ENCODE data around the gene NCCRP1. TPM values are rescaled to one million over a fixed set of nuclear protein-coding genes. Genes with fewer than 3 reads are reported as not detected.
A peak's percentile ranks its signal among the peaks of the same experiment; 100 is the strongest.

NCCRP1 gene
- total and polyA plus RNA-seq, 5 donors, result not detected

DNA sequence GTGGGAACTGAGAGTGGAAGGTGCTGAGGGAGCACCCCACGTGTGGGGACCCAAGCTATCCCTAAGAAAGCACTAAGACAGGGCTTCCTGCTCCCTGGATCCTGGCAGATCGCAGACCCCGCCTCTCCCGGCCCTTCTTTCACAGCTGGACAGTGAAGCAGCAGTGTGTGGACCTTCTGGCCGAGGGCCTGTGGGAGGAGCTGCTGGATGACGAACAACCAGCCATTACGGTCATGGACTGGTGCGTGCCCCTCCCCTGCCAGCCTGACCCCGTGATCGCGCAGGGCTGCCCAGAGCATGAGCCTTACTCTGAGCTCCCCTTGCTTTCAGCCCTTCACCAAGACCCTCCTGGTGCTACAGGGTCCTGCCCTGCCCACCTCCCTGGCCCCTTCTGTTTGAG is 2.3 kb downstream of the NCCRP1 start:
- no peak overlapping the region for H3K4me3 ChIP-seq (ENCODE audit: low read length)
- H3K27ac ChIP-seq (ENCODE audit: low read length), result no peak overlapping the region
- DNase-seq (peak; percentile 68 to 84 (median 77)), ATAC-seq (peak; percentile 66 to 75)
- intact Hi-C loops (cut with DNase I), result loop anchor here in 1 of 4 donors (10.0 kb wide), 1 partner anchor 126 kb away; the partner anchor contains the start of gene LRFN1
- H3K9me3 ChIP-seq (ENCODE audit: control insufficient read depth, low read length), result no peaks in the 10 kb centered on the region
- no peaks in the 10 kb centered on the region for H3K27me3 ChIP-seq (ENCODE audit: control insufficient read depth, insufficient read depth)
- H3K4me1 ChIP-seq (ENCODE audit: control insufficient read depth, insufficient read depth, low read length), result no peaks in the 10 kb centered on the region
- 20% methylated on average over 11 of the region's 11 CpGs for WGBS

DNA sequence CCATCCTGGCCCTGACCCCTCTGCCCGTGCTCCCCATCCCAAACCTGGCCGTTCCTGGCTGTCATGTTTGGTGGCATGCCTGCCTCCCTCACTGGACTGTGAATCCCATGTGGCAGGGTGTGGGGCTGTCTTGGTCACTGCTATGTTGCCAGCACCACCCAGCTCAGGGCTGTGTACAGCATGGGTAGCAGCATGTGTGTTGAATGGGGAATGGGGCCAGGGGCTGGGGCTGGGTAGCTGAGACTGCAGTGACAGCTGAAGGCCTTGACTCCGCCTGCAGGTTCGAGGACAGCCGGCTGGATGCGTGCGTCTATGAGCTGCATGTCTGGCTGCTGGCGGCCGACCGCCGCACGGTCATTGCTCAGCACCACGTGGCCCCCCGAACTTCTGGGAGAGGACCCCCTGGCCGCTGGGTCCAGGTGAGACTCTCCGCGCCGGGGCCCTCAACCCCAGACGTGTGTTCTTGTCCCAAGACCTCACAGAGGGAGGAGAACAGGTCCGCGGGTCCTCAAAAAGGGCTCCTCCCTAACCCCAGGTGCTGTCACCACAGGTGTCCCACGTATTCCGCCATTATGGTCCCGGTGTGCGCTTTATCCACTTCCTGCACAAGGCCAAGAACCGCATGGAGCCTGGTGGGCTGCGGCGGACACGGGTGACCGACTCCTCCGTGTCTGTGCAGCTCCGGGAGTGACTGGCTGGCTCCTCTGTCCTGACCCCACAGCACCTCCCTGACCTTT is 3.5 kb downstream of the NCCRP1 start:
- H3K27me3 ChIP-seq (ENCODE audit: control insufficient read depth, insufficient read depth), result no peaks in the 10 kb centered on the region
- DNase-seq (peak in 1 of 3 donors; percentile 48), ATAC-seq (no peak)
- intact Hi-C loops (cut with DNase I), result no loop called here
- no peak overlapping the region for H3K4me3 ChIP-seq (ENCODE audit: low read length)
- no peaks in the 10 kb centered on the region for H3K4me1 ChIP-seq (ENCODE audit: control insufficient read depth, insufficient read depth, low read length)
- no peak overlapping the region for H3K27ac ChIP-seq (ENCODE audit: low read length)
- H3K9me3 ChIP-seq (ENCODE audit: control insufficient read depth, low read length), result no peaks in the 10 kb centered on the region
- WGBS, result 83% methylated on average over 32 of the region's 32 CpGs

DNA sequence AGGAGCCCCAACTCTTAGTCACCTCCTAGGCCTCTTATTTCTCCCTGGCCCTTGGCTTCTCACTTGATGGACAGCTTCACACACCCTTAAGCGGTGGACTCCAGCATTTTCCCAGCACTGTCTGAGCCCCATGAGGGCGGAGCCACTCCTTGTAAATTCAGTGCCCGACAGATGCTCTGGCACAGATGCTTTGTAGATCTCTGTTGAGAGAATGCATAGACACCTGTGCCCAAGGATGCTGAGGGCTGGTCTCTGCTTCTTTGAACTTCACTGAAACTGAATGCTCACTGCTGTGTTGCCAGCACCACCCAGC is 4.0 kb downstream of the NCCRP1 start:
- H3K4me1 ChIP-seq (ENCODE audit: control insufficient read depth, insufficient read depth, low read length), result no peaks in the 10 kb centered on the region
- H3K27me3 ChIP-seq (ENCODE audit: control insufficient read depth, insufficient read depth), result no peaks in the 10 kb centered on the region
- H3K27ac ChIP-seq (ENCODE audit: low read length), result no peak overlapping the region
- H3K4me3 ChIP-seq (ENCODE audit: low read length), result no peak overlapping the region
- H3K9me3 ChIP-seq (ENCODE audit: control insufficient read depth, low read length), result no peaks in the 10 kb centered on the region
- peak in 1 of 3 donors; percentile 6 for DNase-seq
- WGBS, result 87% methylated on average over 3 of the region's 3 CpGs
- intact Hi-C loops (cut with DNase I), result no loop called here
- ATAC-seq, result no peak

DNA sequence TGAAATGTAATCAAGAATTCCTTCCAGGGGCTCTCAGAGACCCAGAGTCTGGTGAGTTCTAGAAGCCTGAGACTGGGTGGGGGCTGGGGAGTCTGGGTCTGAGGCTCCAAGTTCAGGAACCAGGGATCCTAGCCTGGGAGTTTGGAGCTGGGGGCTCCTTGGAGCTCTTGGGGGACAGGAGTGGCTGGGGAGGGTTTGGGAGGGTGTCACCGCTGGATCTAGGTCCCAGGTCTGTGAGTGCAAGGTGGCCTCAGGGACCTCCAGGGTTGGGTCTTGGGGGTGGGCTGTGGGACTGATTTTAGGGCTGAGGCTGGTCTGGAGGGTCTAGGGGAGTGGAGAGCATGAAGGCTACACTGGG is 6.2 kb downstream of the NCCRP1 start:
- intact Hi-C loops (cut with DNase I), result no loop called here
- Histone ChIP-seq H3K4me1 (ENCODE audit: control insufficient read depth, insufficient read depth, low read length) (no peaks in the 10 kb centered on the region), H3K9me3 (ENCODE audit: control insufficient read depth, low read length) (no peaks in the 10 kb centered on the region), H3K27me3 (ENCODE audit: control insufficient read depth, insufficient read depth) (no peaks in the 10 kb centered on the region), H3K4me3 (ENCODE audit: low read length) (no peak overlapping the region), H3K27ac (ENCODE audit: low read length) (no peak overlapping the region)
- no peak for ATAC-seq
- DNase-seq, result no peak
- 95% methylated on average over 1 of the region's 1 CpG for WGBS

DNA sequence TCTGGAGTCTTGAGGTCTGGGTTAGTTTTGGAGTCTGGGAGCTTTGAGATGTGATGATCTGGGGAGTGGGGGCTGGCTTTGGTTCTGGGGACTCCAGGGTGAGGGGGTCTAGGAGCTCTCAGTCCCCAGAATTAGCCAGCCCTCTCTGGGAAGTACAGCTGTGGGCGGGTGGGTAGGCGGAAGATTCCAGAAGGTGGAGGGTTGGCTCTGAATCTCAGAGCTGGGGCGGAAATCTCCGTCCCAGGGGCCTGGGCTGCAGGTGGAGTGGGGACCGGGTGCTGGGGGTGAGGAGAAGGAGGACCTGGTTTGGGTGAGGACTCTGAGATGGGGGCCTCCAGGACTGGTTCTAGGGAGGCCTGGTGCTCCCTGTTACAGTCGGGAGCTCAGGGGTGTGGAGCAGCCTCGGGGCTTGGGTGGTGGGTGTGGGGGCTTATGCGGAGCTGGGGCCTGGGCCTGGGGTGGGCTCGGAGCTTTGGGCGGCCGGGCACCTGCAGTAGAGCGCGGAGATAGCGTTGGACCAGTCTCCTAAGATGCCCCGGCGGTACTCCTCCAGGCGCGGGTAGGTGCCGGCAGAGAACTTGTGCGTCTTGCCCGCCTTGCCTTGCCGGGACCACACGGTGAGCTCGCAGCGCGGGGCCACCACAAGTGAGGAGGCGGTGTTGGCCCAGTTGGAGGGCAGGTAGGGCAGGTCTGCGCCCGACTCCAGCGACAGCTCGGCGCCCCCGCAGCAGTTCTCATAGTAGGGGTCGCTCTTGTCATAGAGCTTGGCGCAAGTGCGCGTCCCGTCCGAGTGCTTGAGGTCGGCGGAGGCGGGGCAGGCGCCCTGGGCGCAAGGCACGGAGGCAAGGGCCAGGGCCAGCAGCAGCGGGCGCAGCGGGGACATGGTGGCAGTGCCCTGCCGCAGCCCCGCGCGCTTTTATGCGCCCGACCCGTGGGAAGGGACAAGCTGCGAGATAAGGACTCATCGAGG is 6.9 kb downstream of the NCCRP1 start, which contains the start of gene SYCN:
TSS of gene SYCN (minus strand) at position 892 of the 970 bp plus-strand sequence. CDS start at position 883, 9 bp downstream.
- Histone ChIP-seq H3K4me3 (ENCODE audit: low read length) (no peak within 1 kb of the TSS), H3K27ac (ENCODE audit: low read length) (no peak within 1 kb of the TSS), H3K27me3 (ENCODE audit: control insufficient read depth, insufficient read depth) (no peaks in the 10 kb centered on the region), H3K9me3 (ENCODE audit: control insufficient read depth, low read length) (no peaks in the 10 kb centered on the region), H3K4me1 (ENCODE audit: control insufficient read depth, insufficient read depth, low read length) (no peaks in the 10 kb centered on the region)
- intact Hi-C loops (cut with DNase I), result no loop called here
- ATAC-seq (peak in 1 of 2 donors; percentile 15), DNase-seq (no peak)
- WGBS, result 21% methylated on average over 57 of the region's 57 CpGs

DNA sequence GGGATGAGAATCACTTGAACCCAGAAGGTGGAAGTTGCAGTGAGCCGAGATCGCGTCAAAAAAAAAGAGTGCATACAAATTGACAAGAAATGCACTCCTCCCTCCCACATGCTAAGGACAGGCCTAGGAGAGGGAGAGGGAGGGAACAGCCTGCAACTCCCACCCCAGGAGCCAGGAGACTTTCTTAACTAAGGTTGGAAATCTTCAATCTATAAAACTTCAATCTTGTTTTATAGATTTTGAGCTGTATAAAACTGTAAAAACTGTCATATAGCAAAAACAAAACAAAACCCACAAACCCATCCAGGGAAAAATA is 8.6 kb downstream of the NCCRP1 start:
- intact Hi-C loops (cut with DNase I), result no loop called here
- Histone ChIP-seq H3K9me3 (ENCODE audit: control insufficient read depth, low read length) (no peaks in the 10 kb centered on the region), H3K27ac (ENCODE audit: low read length) (no peak overlapping the region), H3K27me3 (ENCODE audit: control insufficient read depth, insufficient read depth) (no peaks in the 10 kb centered on the region), H3K4me1 (ENCODE audit: control insufficient read depth, insufficient read depth, low read length) (no peaks in the 10 kb centered on the region), H3K4me3 (ENCODE audit: low read length) (no peak overlapping the region)
- WGBS, result 73% methylated on average over 3 of the region's 3 CpGs
- DNase-seq (no peak), ATAC-seq (no peak)

DNA sequence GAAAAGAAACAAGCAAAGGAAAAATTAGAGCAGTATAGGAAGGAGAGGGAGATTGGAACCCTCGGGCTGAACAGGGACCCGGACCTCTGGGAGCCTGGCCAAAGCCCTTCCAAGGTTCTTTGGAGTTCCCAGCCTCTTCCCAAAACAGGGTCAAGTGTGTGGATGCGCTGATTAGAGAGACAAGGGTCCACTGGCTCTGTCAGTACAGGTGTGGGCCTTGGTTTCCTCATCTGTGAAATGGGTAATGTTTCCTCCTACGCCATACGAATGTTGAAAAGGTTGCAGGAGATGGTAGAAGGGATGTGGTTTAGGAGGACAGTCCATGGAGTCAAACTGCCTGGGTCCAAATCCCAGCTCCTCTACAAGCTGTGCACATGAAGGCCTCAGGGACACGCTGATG is 9.4 kb downstream of the NCCRP1 start:
- Histone ChIP-seq H3K27me3 (ENCODE audit: control insufficient read depth, insufficient read depth) (no peaks in the 10 kb centered on the region), H3K27ac (ENCODE audit: low read length) (no peak overlapping the region)

DNA sequence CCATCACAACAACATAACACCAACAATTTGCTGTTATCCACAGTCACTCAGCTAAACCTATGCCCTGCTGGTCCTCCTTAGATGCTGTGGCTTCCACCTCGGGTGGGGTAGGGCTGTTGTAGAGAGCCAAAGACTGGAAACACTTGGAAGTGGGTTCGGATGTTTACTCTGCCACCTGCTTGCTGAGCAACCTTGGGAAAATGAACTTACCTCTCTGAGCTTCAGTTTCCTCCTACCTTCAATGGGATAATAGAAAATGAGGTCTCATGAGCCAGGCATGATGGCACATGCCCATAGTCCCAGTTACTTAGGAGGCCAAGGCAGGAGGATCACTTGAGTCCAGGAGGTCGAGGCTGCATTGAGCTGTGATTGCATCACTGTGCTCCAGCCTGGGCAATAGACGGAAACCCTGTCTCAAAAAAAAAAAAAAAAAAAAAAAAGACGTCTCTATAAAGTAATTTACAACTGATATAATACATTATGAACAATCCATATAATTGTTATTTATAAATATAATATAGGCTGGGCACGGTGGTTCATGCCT is 10.6 kb downstream of the NCCRP1 start:
- H3K4me3 ChIP-seq (ENCODE audit: low read length), result no peak overlapping the region
- intact Hi-C loops (cut with DNase I), result no loop called here
- no peak for ATAC-seq
- H3K27me3 ChIP-seq (ENCODE audit: control insufficient read depth, insufficient read depth), result no peaks in the 10 kb centered on the region
- H3K9me3 ChIP-seq (ENCODE audit: control insufficient read depth, low read length), result no peaks in the 10 kb centered on the region
- DNase-seq, result no peak
- WGBS, result 71% methylated on average over 6 of the region's 6 CpGs
- H3K27ac ChIP-seq (ENCODE audit: low read length), result no peak overlapping the region
- no peaks in the 10 kb centered on the region for H3K4me1 ChIP-seq (ENCODE audit: control insufficient read depth, insufficient read depth, low read length)

More for the DNA sequence above, 9.4 kb downstream of the NCCRP1 start:
- no peak for ATAC-seq
- 87% methylated on average over 6 of the region's 6 CpGs for WGBS
- Histone ChIP-seq H3K4me1 (ENCODE audit: control insufficient read depth, insufficient read depth, low read length) (no peaks in the 10 kb centered on the region), H3K4me3 (ENCODE audit: low read length) (no peak overlapping the region), H3K9me3 (ENCODE audit: control insufficient read depth, low read length) (no peaks in the 10 kb centered on the region)
- no peak for DNase-seq
- intact Hi-C loops (cut with DNase I), result no loop called here

DNA sequence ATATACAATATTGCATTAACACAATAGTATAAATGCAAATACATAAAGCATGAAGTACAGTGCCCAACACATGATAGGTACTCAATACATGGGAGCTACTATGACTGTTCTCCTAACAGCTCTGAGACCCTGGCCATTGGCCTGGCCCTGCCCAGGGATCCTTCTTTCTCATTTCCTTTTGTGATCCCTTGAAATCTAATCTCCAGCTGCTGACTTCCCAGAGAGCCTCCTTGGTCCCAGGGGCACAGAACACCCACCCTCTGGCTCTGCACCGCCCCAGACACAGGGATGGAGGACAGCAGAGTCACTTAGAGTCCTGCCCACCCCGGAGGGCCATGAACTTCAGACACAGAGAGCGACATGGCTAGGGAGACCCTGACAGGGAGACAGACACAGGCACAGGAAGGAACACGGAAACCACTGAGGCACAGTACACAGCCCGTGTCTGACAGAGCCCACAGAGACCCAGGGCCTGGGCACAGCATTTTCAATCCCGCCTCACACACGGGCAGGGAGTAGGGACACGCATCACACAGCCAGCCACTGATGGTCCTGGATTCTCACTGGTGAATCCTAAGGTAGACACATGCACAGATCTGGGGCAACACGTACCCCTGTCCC is 11.5 kb downstream of the NCCRP1 start:
- H3K27me3 ChIP-seq (ENCODE audit: control insufficient read depth, insufficient read depth), result no peaks in the 10 kb centered on the region
- no peak for DNase-seq
- H3K4me1 ChIP-seq (ENCODE audit: control insufficient read depth, insufficient read depth, low read length), result no peaks in the 10 kb centered on the region
- H3K9me3 ChIP-seq (ENCODE audit: control insufficient read depth, low read length), result no peaks in the 10 kb centered on the region
- no peak overlapping the region for H3K4me3 ChIP-seq (ENCODE audit: low read length)
- no peak for ATAC-seq
- no peak overlapping the region for H3K27ac ChIP-seq (ENCODE audit: low read length)
- intact Hi-C loops (cut with DNase I), result no loop called here
- 71% methylated on average over 9 of the region's 9 CpGs for WGBS

DNA sequence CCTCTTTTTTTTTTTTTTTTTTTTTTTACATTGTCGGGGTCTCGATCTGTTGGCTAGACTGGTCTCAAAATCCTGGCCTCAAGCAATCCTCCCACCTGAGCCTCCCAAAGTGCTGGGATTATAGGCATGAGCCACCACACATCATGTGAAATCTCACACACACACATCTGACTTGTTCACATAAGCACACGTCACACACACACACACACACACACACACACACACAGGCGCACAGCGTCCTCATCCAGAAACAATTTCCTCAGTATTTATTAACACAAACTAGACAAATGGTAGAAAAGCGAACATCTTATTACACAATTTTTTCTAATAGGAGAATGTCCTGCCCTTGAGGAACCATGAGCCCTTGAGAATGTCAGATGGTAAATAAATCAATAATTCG is 12.4 kb downstream of the NCCRP1 start:
- ATAC-seq (no peak), DNase-seq (no peak)
- Histone ChIP-seq H3K4me1 (ENCODE audit: control insufficient read depth, insufficient read depth, low read length) (no peaks in the 10 kb centered on the region), H3K9me3 (ENCODE audit: control insufficient read depth, low read length) (no peaks in the 10 kb centered on the region), H3K27ac (ENCODE audit: low read length) (no peak overlapping the region), H3K27me3 (ENCODE audit: control insufficient read depth, insufficient read depth) (no peaks in the 10 kb centered on the region), H3K4me3 (ENCODE audit: low read length) (no peak overlapping the region)
- 79% methylated on average over 7 of the region's 7 CpGs for WGBS
- intact Hi-C loops (cut with DNase I), result no loop called here
